Glomerular visceral epithelial cell (primary cell): ENCODE data around the gene PYCR2.

ENCODE experiments used
- DNase-seq: peaks from one replicate; pipeline ENCODE4 v3.0.0-alpha.2; 2016; ENCODE audit errors: extremely low spot score

PYCR2 gene

DNA sequence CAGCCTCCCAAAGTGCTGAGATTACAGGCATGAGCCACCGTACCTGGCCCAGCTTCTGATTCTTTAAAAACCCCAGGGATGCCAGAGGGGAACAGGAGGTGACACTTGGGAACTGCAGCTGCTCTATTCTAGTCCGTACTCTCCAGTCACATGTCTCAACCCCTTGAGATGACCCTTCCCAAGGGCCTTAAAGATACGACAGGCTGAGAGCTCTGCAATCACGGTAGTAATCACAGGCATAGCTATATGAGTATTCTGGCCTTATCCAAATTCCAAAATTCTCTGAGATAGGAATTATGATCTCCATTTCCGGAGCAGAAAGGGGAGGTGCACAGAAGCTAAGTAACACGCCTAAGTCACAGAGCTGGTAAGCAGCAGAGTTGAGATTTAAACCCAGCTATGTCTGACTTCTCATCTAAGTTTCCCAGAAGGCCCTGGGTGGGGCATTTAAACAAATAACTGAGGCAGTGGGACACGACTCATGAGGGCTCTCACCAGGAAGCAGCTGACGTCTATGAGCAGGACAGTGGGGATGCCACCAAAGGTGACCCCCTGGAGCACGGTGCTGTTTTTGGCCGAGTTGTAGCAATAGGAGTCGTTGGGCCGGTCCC is 47.0 kb downstream of the PYCR2 start:
- no peak for DNase-seq

DNA sequence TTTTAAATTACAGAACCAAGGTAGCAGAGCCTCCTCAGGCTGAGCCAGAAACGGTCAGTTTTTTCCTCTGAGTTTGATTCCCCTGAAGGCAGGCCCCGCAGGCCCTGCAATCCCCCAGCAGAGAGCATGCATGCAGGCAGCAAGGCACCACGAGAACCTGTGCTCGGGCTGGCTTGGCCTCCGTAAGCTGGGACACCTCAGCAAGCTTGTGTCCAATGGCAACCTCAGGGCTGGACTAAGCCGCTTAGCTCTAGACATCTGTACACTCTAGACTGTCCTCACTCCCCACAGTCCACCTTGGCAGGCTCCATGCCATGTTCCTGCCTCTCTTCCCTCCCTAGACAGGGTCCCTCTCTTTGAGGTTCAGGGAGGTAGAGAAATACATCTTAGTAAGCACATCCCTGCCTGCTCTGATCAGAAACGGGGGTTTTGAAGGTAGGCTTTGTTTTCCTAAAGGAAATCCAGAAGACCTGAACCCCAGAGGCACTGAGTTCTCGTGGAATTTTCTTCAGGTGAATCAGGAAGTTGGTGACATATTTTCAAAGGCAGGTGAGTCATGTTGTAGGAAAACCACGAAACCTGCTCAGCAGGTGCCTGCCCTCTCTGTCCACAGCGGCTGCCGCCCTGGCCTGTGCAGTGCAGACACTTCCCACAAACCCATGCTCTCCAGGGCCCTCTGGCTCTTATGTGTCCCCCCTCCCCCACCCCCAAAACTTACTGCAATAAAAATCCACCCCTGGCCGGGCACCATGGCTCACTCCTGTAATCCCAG is 48.8 kb downstream of the PYCR2 start:
- peak; percentile 18 for DNase-seq

GRCh38 chr1:225874431-225874830 is 49.6 kb downstream of the PYCR2 start:
- DNase-seq: no peak

DNA sequence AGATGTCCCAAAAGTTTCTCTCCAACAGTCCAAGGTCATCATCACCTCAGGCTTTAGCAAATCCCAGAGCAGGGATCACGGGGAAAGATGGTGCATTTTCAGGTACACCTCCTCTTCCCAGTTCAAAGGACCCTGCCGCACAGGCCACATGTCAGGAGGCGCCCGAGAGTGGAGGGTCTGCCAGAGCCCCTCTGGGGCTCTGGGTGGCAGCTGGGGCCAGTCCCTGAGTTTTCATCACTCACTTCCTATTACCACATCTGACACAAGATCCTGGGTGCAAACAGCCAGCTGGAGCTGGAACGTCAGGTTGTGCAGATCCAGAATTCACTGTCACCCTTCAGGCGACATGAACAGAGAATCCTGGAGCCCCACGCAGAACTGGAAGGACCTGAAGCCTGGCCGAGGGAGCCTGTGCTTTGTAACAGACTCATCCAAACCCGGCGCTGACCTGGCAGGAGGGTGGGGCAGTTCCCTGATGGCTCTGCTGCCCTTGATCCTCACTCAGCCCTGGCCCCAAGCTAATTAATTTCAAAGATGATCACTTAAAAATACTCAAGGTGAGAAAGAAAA is 50.7 kb downstream of the PYCR2 start:
- no peak for DNase-seq

DNA sequence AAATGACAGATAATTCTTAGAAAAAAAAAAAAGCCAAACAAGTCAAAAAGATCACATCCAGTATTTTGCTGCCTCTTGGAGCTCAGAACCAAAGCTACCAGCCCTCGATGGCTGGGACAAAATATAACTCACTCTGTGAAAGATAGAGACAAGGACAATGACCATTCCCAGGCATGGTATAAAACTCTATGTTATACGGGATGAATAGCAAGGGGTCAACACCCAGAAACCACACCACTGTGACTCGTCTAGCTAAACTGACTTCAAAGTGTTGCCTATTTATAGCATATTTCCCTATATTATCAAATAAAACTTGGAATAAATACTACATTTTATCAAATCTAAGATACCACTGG is 52.0 kb downstream of the PYCR2 start:
- DNase-seq: no peak

- no peak for DNase-seq
Measured at GRCh38 chr1:225871359-225872074, 52.5 kb downstream of the PYCR2 start.

GRCh38 chr1:225870911-225871310 is 53.1 kb downstream of the PYCR2 start:
- DNase-seq: no peak
